H9 (cell line): ENCODE results near the gene ATP2B2. TPM values are rescaled to one million over a fixed set of nuclear protein-coding genes. Genes with fewer than 3 reads are reported as not detected.

Experiments
- DNase-seq: peaks from one replicate; pipeline ENCODE4 v3.0.0-alpha.2; 2017
- H2AFZ ChIP-seq: one replicate; pipeline ENCODE4 v1.6.1; 2013; ENCODE audit warnings: mild to moderate bottlenecking, low read length, control low read depth, moderate library complexity
- H2AK5ac ChIP-seq: 2 replicates; pipeline ENCODE4 v1.6.1; 2013; ENCODE audit warnings: low read length, control low read depth, mixed read lengths; ENCODE audit not compliant: insufficient read length
- H2BK120ac ChIP-seq: one replicate; pipeline ENCODE4 v1.6.1; 2013; ENCODE audit warnings: low read depth, mild to moderate bottlenecking, low read length, control low read depth, inconsistent platforms; ENCODE audit not compliant: poor library complexity, severe bottlenecking
- H2BK12ac ChIP-seq: 2 replicates; pipeline ENCODE4 v1.6.1; 2013; ENCODE audit warnings: low read length, control low read depth, mixed read lengths, low read depth; ENCODE audit not compliant: insufficient read length
- H2BK15ac ChIP-seq: 2 replicates; pipeline ENCODE4 v1.6.1; 2013; ENCODE audit warnings: low read depth, low read length, control low read depth
- H2BK20ac ChIP-seq: one replicate; pipeline ENCODE4 v1.6.1; 2013; ENCODE audit warnings: low read depth, mild to moderate bottlenecking, low read length, control low read depth, inconsistent platforms; ENCODE audit not compliant: poor library complexity, severe bottlenecking
- H2BK5ac ChIP-seq: 2 replicates; pipeline ENCODE4 v1.6.1; 2013; ENCODE audit warnings: low read length, control low read depth, mixed read lengths; ENCODE audit not compliant: insufficient read length
- H3K14ac ChIP-seq: 2 replicates; pipeline ENCODE4 v1.6.1; 2013; ENCODE audit warnings: low read length, control low read depth; ENCODE audit not compliant: insufficient read depth
- H3K18ac ChIP-seq: 2 replicates; pipeline ENCODE4 v1.6.1; 2013; ENCODE audit warnings: low read depth, mild to moderate bottlenecking, mixed read lengths, low read length, control low read depth; ENCODE audit not compliant: insufficient read length
- H3K23ac ChIP-seq: 2 replicates; pipeline ENCODE4 v1.6.1; 2013; ENCODE audit warnings: low read length, control low read depth, mixed read lengths, low read depth; ENCODE audit not compliant: insufficient read length
- H3K23me2 ChIP-seq: 2 replicates; pipeline ENCODE4 v1.6.1; 2013; ENCODE audit warnings: low read depth, mild to moderate bottlenecking, mixed read lengths, low read length, control low read depth; ENCODE audit not compliant: insufficient read length, poor library complexity, severe bottlenecking
- H3K27ac ChIP-seq: 2 replicates; pipeline ENCODE4 v1.5.1; 2013; ENCODE audit warnings: low read length, control low read depth, mixed read lengths, low read depth; ENCODE audit not compliant: insufficient read length
- H3K27me3 ChIP-seq: 2 replicates; pipeline ENCODE4 v1.6.1; 2013; ENCODE audit warnings: low read length, control low read depth, inconsistent platforms; ENCODE audit not compliant: insufficient read depth
- H3K4ac ChIP-seq: 2 replicates; pipeline ENCODE4 v1.6.1; 2013; ENCODE audit warnings: low read depth, mild to moderate bottlenecking, control low read depth, inconsistent platforms, low read length, moderate library complexity
- H3K4me1 ChIP-seq: 2 replicates; pipeline ENCODE4 v1.6.1; 2013; ENCODE audit warnings: low read length, control low read depth, inconsistent platforms; ENCODE audit not compliant: insufficient read depth
- H3K4me2 ChIP-seq: 2 replicates; pipeline ENCODE4 v1.6.1; 2013; ENCODE audit warnings: low read length, control low read depth, mixed read lengths; ENCODE audit not compliant: insufficient read length, insufficient read depth
- H3K56ac ChIP-seq: 2 replicates; pipeline ENCODE4 v1.6.1; 2013; ENCODE audit warnings: low read depth, mild to moderate bottlenecking, mixed read lengths, low read length, control low read depth; ENCODE audit not compliant: insufficient read length
- H3K79me1 ChIP-seq: 2 replicates; pipeline ENCODE4 v1.6.1; 2013; ENCODE audit warnings: low read depth, mild to moderate bottlenecking, moderate library complexity, low read length, control low read depth, inconsistent platforms; ENCODE audit not compliant: insufficient read depth, poor library complexity, severe bottlenecking
- H3K79me2 ChIP-seq: 2 replicates; pipeline ENCODE4 v1.6.1; 2013; ENCODE audit warnings: low read length, control low read depth, inconsistent platforms; ENCODE audit not compliant: insufficient read depth
- H3K9ac ChIP-seq: 2 replicates; pipeline ENCODE4 v1.6.1; 2013; ENCODE audit warnings: low read length, control low read depth, mixed read lengths; ENCODE audit not compliant: insufficient read length; ENCODE audit errors: extremely low read depth
- H3K9me3 ChIP-seq: one replicate; pipeline ENCODE4 v1.6.1; 2013; ENCODE audit warnings: low read depth, low read length, inconsistent platforms; ENCODE audit not compliant: control insufficient read depth
- H3T11ph ChIP-seq: one replicate; pipeline ENCODE4 v1.6.1; 2013; ENCODE audit warnings: mild to moderate bottlenecking, low read length, control low read depth, inconsistent platforms
- H4K20me1 ChIP-seq: one replicate; pipeline ENCODE4 v1.6.1; 2013; ENCODE audit not compliant: control insufficient read depth, insufficient read length, insufficient read depth
- H4K5ac ChIP-seq: 2 replicates; pipeline ENCODE4 v1.6.1; 2013; ENCODE audit warnings: low read depth, mild to moderate bottlenecking, mixed read lengths, low read length, control low read depth; ENCODE audit not compliant: insufficient read length
- H4K8ac ChIP-seq: replicated peaks from 2 replicates; pipeline ENCODE4 v1.6.1; 2013; ENCODE audit warnings: low read length, control low read depth, mixed read lengths, low read depth; ENCODE audit not compliant: insufficient read length
- H4K91ac ChIP-seq: 2 replicates; pipeline ENCODE4 v1.6.1; 2013; ENCODE audit warnings: low read depth, mild to moderate bottlenecking, moderate library complexity, mixed read lengths, low read length, control low read depth; ENCODE audit not compliant: insufficient read length
- H3K27ac Mint-ChIP-seq, 3 experiments: 2 replicates in 2 of 3; 3 replicates in 1 of 3; pipeline ENCODE4 v1.8.0; 2020 to 2021; ENCODE audit warnings: mixed read lengths in 3 of 3, mild to moderate bottlenecking in 1 of 3, moderate library complexity in 1 of 3
- H3K27me3 Mint-ChIP-seq: 2 replicates; pipeline ENCODE4 v1.8.0; 2021; ENCODE audit warnings: low read depth, mild to moderate bottlenecking, moderate library complexity, mixed read lengths
- H3K36me3 Mint-ChIP-seq, 3 experiments: 2 replicates in 2 of 3; 3 replicates in 1 of 3; pipeline ENCODE4 v1.8.0; 2020 to 2021; ENCODE audit warnings: low read depth in 3 of 3, mixed read lengths in 3 of 3; ENCODE audit not compliant: insufficient read depth in 1 of 3
- H3K4me1 Mint-ChIP-seq, 2 experiments: 2 replicates each; pipeline ENCODE4 v1.8.0; 2020; ENCODE audit warnings: mixed read lengths in 2 of 2
- H3K4me3 Mint-ChIP-seq, 2 experiments: 2 replicates in 1 of 2; 3 replicates in 1 of 2; pipeline ENCODE4 v1.8.0; 2020 to 2021; ENCODE audit warnings: mild to moderate bottlenecking in 2 of 2, mixed read lengths in 2 of 2, moderate library complexity in 1 of 2
- H3K9me3 Mint-ChIP-seq, 2 experiments: 2 replicates in 1 of 2; 3 replicates in 1 of 2; pipeline ENCODE4 v1.8.0; 2020; ENCODE audit warnings: mild to moderate bottlenecking in 2 of 2, mixed read lengths in 2 of 2, moderate library complexity in 1 of 2
- CTCF ChIP-seq: fragments of 200-600 bp; sonication (generic); conservative IDR thresholded peaks from 3 replicates; pipeline ENCODE4 v1.8.0; 2021; ENCODE audit warnings: antibody characterized with exemption, mild to moderate bottlenecking
- WGBS: extraction: QIAGEN DNeasy Blood & Tissue Kit; methylation state at CpG from one replicate; pipeline ENCODE4 v1.1.7; 2013; ENCODE audit warnings: missing lambda C conversion rate, low lambda C conversion rate, mixed read lengths; ENCODE audit not compliant: insufficient read length; ENCODE audit errors: extremely low coverage; 5-methylcytosine and 5-hydroxymethylcytosine counted together
- total RNA-seq: library from RNA; stranded (reverse); gene quantifications from 2 replicates; pipeline ENCODE4 v1.2.1, GENCODE V29; 2021

The ATP2B2 gene
- total RNA-seq, 1 experiment from 2014 or later, result 0.33 TPM

- no peak overlapping the region for H2AK5ac ChIP-seq
- no peak overlapping the region for H3T11ph ChIP-seq
- no peaks in the 10 kb centered on the region for H3K79me2 ChIP-seq
- no peak overlapping the region for H2AFZ ChIP-seq
- H4K8ac ChIP-seq, result no peak overlapping the region
- H3K4ac ChIP-seq, result no peak overlapping the region
- H3K18ac ChIP-seq, result no peak overlapping the region
- no peak overlapping the region for H4K91ac ChIP-seq
- H2BK15ac ChIP-seq, result no peak overlapping the region
- H4K5ac ChIP-seq, result no peak overlapping the region
- H2BK12ac ChIP-seq, result no peak overlapping the region
- no peak for DNase-seq
- H3K4me1 Mint-ChIP-seq, result peaks cover 0 to 9% of the 10 kb centered on the region in 2 experiments; a peak in 2 of 4 replicates
- H2BK120ac ChIP-seq, result no peak overlapping the region
- no peaks in the 10 kb centered on the region for H3K4me1 ChIP-seq
- H3K79me1 ChIP-seq, result no peaks in the 10 kb centered on the region
- H3K9ac ChIP-seq, result no peak overlapping the region
- no peak overlapping the region for H3K27ac ChIP-seq
- H3K9me3 ChIP-seq, result no peaks in the 10 kb centered on the region
- no peak overlapping the region for H3K27ac Mint-ChIP-seq
- H2BK20ac ChIP-seq, result no peak overlapping the region
- TF ChIP-seq CTCF, result no peak
- H3K27me3 ChIP-seq, result no peaks in the 10 kb centered on the region
- no peak overlapping the region for H3K4me3 Mint-ChIP-seq
- H3K36me3 Mint-ChIP-seq, result no peaks in the 10 kb centered on the region
- H2BK5ac ChIP-seq, result no peak overlapping the region
- H3K23ac ChIP-seq, result no peak overlapping the region
- H3K4me2 ChIP-seq, result no peak overlapping the region
- peaks cover 1% of the 10 kb centered on the region; the same call in 1 of the 2 replicates for H3K27me3 Mint-ChIP-seq
- H3K14ac ChIP-seq, result no peak overlapping the region
- WGBS, result 88% methylated on average over 1 of the region's 4 CpGs
- no peaks in the 10 kb centered on the region for H4K20me1 ChIP-seq
- H3K9me3 Mint-ChIP-seq, result no peaks in the 10 kb centered on the region; a peak in 1 of 5 replicates
- no peak overlapping the region for H3K56ac ChIP-seq
- no peaks in the 10 kb centered on the region for H3K23me2 ChIP-seq
Measured at GRCh38 chr3:10487988-10488633, 17.3 kb downstream of the ATP2B2 start.
